Endothelial cell of umbilical vein (primary cell): ENCODE measurements around the gene FMNL2. TPM values are rescaled to one million over a fixed set of nuclear protein-coding genes. Genes with fewer than 3 reads are reported as not detected.

Experiments used
- BruUV-seq: library from RNA; stranded (reverse); fragments of 400-500 nt; replicated peaks from 2 replicates; lab custom pipeline; 2021; lab: Mats Ljungman, UMichigan
- CTCF ChIA-PET: fragments of 300-600, 350-600 bp; sonication (Branson Sonifier 250); formaldehyde crosslinking; loops from one replicate; lab custom pipeline; 2021; ENCODE audit warnings: antibody characterized with exemption, inconsistent platforms; lab: Charles Lee
- POLR2A ChIA-PET: fragments of 300-600, 350-600 bp; sonication (Branson Sonifier 250); formaldehyde crosslinking; loops from one replicate; lab custom pipeline; 2021; ENCODE audit warnings: antibody characterized with exemption, inconsistent platforms; lab: Charles Lee
- DNase-seq: peaks from one replicate; pipeline ENCODE4 v3.0.0-alpha.2; 2011; ENCODE audit warnings: low read depth, low spot score
- FAIRE-seq: peaks from 2 replicates; lab custom pipeline; 2011; peaks lifted over from hg19 to GRCh38; lab: Jason Lieb, UNC
- H2AFZ ChIP-seq: 2 replicates; pipeline ENCODE4 v1.6.0; 2012; ENCODE audit warnings: low read depth, low read length, control low read depth, inconsistent platforms
- H3K27ac ChIP-seq: 2 replicates; pipeline ENCODE4 v1.5.1; 2011; ENCODE audit warnings: low read depth, mild to moderate bottlenecking, control low read depth, low read length, moderate library complexity; ENCODE audit not compliant: insufficient read depth
- H3K27me3 ChIP-seq, 2 experiments: 2 replicates each; pipeline versions ENCODE4 v1.6.0 to v1.6.1; 2011; ENCODE audit warnings: low read length in 2 of 2, mixed read lengths in 1 of 2; ENCODE audit not compliant: control insufficient read depth in 2 of 2, insufficient read depth in 2 of 2
- H3K36me3 ChIP-seq, 2 experiments: 2 replicates in 1 of 2; 3 replicates in 1 of 2; pipeline ENCODE4 v1.5.1; 2011; ENCODE audit warnings: low read length in 2 of 2, mild to moderate bottlenecking in 1 of 2, moderate library complexity in 1 of 2; ENCODE audit not compliant: control insufficient read depth in 2 of 2, insufficient read depth in 2 of 2; ENCODE audit errors: extremely low read depth in 1 of 2
- H3K4me1 ChIP-seq: 3 replicates; pipeline ENCODE4 v1.5.1; 2011; ENCODE audit warnings: mild to moderate bottlenecking, low read length; ENCODE audit not compliant: control insufficient read depth, insufficient read depth; ENCODE audit errors: extremely low read depth
- H3K4me2 ChIP-seq: 2 replicates; pipeline ENCODE4 v1.6.1; 2011; ENCODE audit warnings: low read length, control low read depth, mixed read lengths; ENCODE audit not compliant: insufficient read depth
- H3K4me3 ChIP-seq, 3 experiments: fragments of 200-600 bp in 1 of 3; sonication (generic), shearing (Covaris generic) in 1 of 3; replicated peaks in 1 of 3; 2 replicates each; pipeline ENCODE4 v1.5.1; 2011 to 2016; ENCODE audit warnings: control low read depth in 3 of 3, low read length in 3 of 3, mild to moderate bottlenecking in 2 of 3, inconsistent platforms in 1 of 3, low read depth in 1 of 3, moderate library complexity in 1 of 3; ENCODE audit not compliant: insufficient read depth in 1 of 3
- H3K79me2 ChIP-seq: 2 replicates; pipeline ENCODE4 v1.6.0; 2012; ENCODE audit warnings: low read length, inconsistent platforms; ENCODE audit not compliant: control insufficient read depth, insufficient read depth
- H3K9ac ChIP-seq: replicated peaks from 2 replicates; pipeline ENCODE3; 2011; ENCODE audit warnings: low read length, control low read depth; ENCODE audit not compliant: insufficient read depth; ENCODE audit errors: extremely low read depth
- H3K9me1 ChIP-seq: replicated peaks from 3 replicates; pipeline ENCODE4 v1.6.0; 2011; ENCODE audit warnings: mild to moderate bottlenecking, low read length; ENCODE audit not compliant: control insufficient read depth, insufficient read depth; ENCODE audit errors: extremely low read depth
- H3K9me3 ChIP-seq: replicated peaks from 2 replicates; pipeline ENCODE4 v1.5.1; 2012; ENCODE audit warnings: low read length, inconsistent platforms; ENCODE audit not compliant: control insufficient read depth, insufficient read depth
- H4K20me1 ChIP-seq: replicated peaks from 2 replicates; pipeline ENCODE3; 2011; ENCODE audit warnings: mild to moderate bottlenecking, low read length; ENCODE audit not compliant: control insufficient read depth, insufficient read depth; ENCODE audit errors: extremely low read depth
- CTCF ChIP-seq, 2 donors: IDR thresholded peaks; 1 replicate in 1 of 2; 2 replicates in 1 of 2; pipeline ENCODE4 v1.5.1; 2011; ENCODE audit warnings: low read length in 2 of 2, mild to moderate bottlenecking in 2 of 2, moderate library complexity in 2 of 2, control low read depth in 1 of 2, inconsistent platforms in 1 of 2, low read depth in 1 of 2; ENCODE audit not compliant: insufficient read depth in 1 of 2; ENCODE audit errors: extremely low read depth in 1 of 2
- EZH2 ChIP-seq: IDR thresholded peaks from 2 replicates; pipeline ENCODE4 v1.6.1; 2012; ENCODE audit warnings: borderline replicate concordance, low read depth, mild to moderate bottlenecking, moderate library complexity, low read length, inconsistent platforms; ENCODE audit not compliant: severe bottlenecking
- FOS ChIP-seq: IDR thresholded peaks from 2 replicates; pipeline ENCODE4 v1.6.1; 2011; ENCODE audit warnings: mild to moderate bottlenecking, low read length, moderate library complexity, borderline replicate concordance; ENCODE audit not compliant: insufficient read depth
- GATA2 ChIP-seq: IDR thresholded peaks from 2 replicates; pipeline ENCODE4 v1.7.0; 2011; ENCODE audit warnings: low read depth, mild to moderate bottlenecking, moderate library complexity, mixed read lengths, low read length; ENCODE audit not compliant: insufficient read length, insufficient read depth
- JUN ChIP-seq: IDR thresholded peaks from 2 replicates; pipeline ENCODE4 v1.6.1; 2011; ENCODE audit warnings: borderline replicate concordance, low read depth; ENCODE audit not compliant: insufficient read length, insufficient read depth
- MAX ChIP-seq: IDR thresholded peaks from 2 replicates; pipeline ENCODE4 v1.6.1; 2011; ENCODE audit not compliant: insufficient read depth, insufficient read length
- POLR2A ChIP-seq: IDR thresholded peaks from 2 replicates; pipeline ENCODE4 v1.6.1; 2012; ENCODE audit warnings: low read depth, mild to moderate bottlenecking, control low read depth, low read length
- POLR2AphosphoS5 ChIP-seq: IDR thresholded peaks from 2 replicates; pipeline ENCODE4 v1.6.1; 2012; ENCODE audit warnings: low read depth, mild to moderate bottlenecking, control low read depth, low read length, moderate library complexity; ENCODE audit not compliant: insufficient read depth
- dilution Hi-C: fragments of 300-500 bp; cut with MboI; formaldehyde crosslinking; loops from one replicate; pipeline ENCODE4 v1.15.0; 2019; ENCODE audit warnings: low sequenced_read_pairs; ENCODE audit not compliant: extremely low pct_ligation_motif_present
- intact Hi-C: fragments of 100-400 bp; cut with micrococcal nuclease; formaldehyde crosslinking; loops from one replicate; pipeline ENCODE4 v1.10.0; 2022
- polyA plus RNA-seq, 4 experiments: library from polyadenylated mRNA; depleted of rRNA in 3 of 4; stranded (reverse) in 3 of 4; unstranded in 1 of 4; fragments of >200 nt; gene quantifications; 2 replicates each; pipeline versions ENCODE4 v1.2.1 to v1.2.3, GENCODE V29; 2011 to 2012; ENCODE audit warnings: missing spikeins in 1 of 4
- total RNA-seq: library from RNA; stranded (reverse); gene quantifications from 2 replicates; pipeline ENCODE4 v1.2.3, GENCODE V29; 2021

Gene FMNL2
- total and polyA plus RNA-seq, 2 donors (not counting 3 experiments of a cell fraction or from before 2014, with no cell fraction given) = 8.3 to 28.0 TPM

GRCh38 chr2:152603166-152603565 lies 268.2 kb downstream of the FMNL2 start:
- no peak overlapping the region for H3K4me3 ChIP-seq
- DNase-seq (no peak), FAIRE-seq (no peak)
- no peak overlapping the region for H3K9ac ChIP-seq
- H3K4me1 ChIP-seq = no peaks in the 10 kb centered on the region
- CTCF ChIA-PET = no interaction called here
- no peak overlapping the region for H3K27ac ChIP-seq
- intact Hi-C loops (no loop called here), dilution Hi-C loops (no loop called here)
- no peaks in the 10 kb centered on the region for H3K36me3 ChIP-seq
- no peak for TF ChIP-seq MAX
- TF ChIP-seq POLR2A = no peak
- TF ChIP-seq GATA2 = no peak
- no peak for TF ChIP-seq FOS
- POLR2A ChIA-PET = no interaction called here
- no peaks in the 10 kb centered on the region for H3K9me1 ChIP-seq
- no peaks in the 10 kb centered on the region for H4K20me1 ChIP-seq
- no TSS peak for BruUV-seq
- H3K9me3 ChIP-seq = no peaks in the 10 kb centered on the region
- no peaks in the 10 kb centered on the region for H3K27me3 ChIP-seq
- H3K79me2 ChIP-seq = no peaks in the 10 kb centered on the region
- no peak overlapping the region for H2AFZ ChIP-seq
- H3K4me2 ChIP-seq = no peak overlapping the region

- BruUV-seq = no TSS peak
- H2AFZ ChIP-seq = no peak overlapping the region
- H3K9me1 ChIP-seq = no peaks in the 10 kb centered on the region
- H3K9me3 ChIP-seq = no peaks in the 10 kb centered on the region
- ChIA-PET CTCF (interaction anchor here (0.6 to 1.4 kb wide), 6 partner anchors 9 to 417 kb away, joined by 3 to 8 read pairs (median 4); no protein-coding TSS in a partner anchor), POLR2A (no interaction called here)
- H3K4me3 ChIP-seq = no peak overlapping the region
- TF ChIP-seq CTCF (IDR thresholded peaks at IDR 0.05; ENCODE audit: extremely low read depth in 1 of 2, insufficient read depth in 1 of 2, low read depth in 1 of 2, low read length in 2 of 2) = no peak
- TF ChIP-seq GATA2 = no peak
- no peak for TF ChIP-seq JUN
- no peak for TF ChIP-seq MAX
- no peak for TF ChIP-seq EZH2
- TF ChIP-seq POLR2AphosphoS5 = no peak
- DNase-seq (no peak), FAIRE-seq (no peak)
- H3K36me3 ChIP-seq = peaks cover 0 to 3% of the 10 kb centered on the region in 2 experiments
- no peaks in the 10 kb centered on the region for H3K27me3 ChIP-seq
- intact Hi-C loops = no loop called here
- dilution Hi-C loops = no loop called here
- H3K79me2 ChIP-seq = no peaks in the 10 kb centered on the region
- H3K9ac ChIP-seq = no peak overlapping the region
- H3K27ac ChIP-seq = no peak overlapping the region
- H4K20me1 ChIP-seq = no peaks in the 10 kb centered on the region
- H3K4me2 ChIP-seq = no peak overlapping the region
- H3K4me1 ChIP-seq = no peaks in the 10 kb centered on the region
Observed at GRCh38 chr2:152606081-152606480, 271.1 kb downstream of the FMNL2 start.
